Lung (tissue), 12 donors: Measurements from ENCODE around the gene MINDY2. TPM values are rescaled to one million over a fixed set of nuclear protein-coding genes. Genes with fewer than 3 reads are reported as not detected.

ENCODE experiments used
- ATAC-seq: fragments of 200-7000 bp; cut with Tn5 transposase; one replicate; pipeline ENCODE4 v1.9.1; 2020; ENCODE audit warnings: moderate number of reproducible peaks; ENCODE audit not compliant: insufficient read depth, low FRiP score
- DNase-seq, 3 donors: peaks; one replicate each; pipeline ENCODE4 v3.0.0-alpha.2; 2013 to 2017
- H3K27ac ChIP-seq, 2 donors: one replicate each; pipeline ENCODE4 v1.5.1; 2013; ENCODE audit warnings: mild to moderate bottlenecking in 2 of 2, moderate library complexity in 2 of 2, control low read depth in 1 of 2, inconsistent platforms in 1 of 2, low read depth in 1 of 2, low read length in 1 of 2
- H3K27me3 ChIP-seq, 3 donors: one replicate each; pipeline ENCODE4 v1.5.1; 2013; ENCODE audit warnings: low read length in 2 of 3; ENCODE audit not compliant: control insufficient read depth in 3 of 3, insufficient read depth in 3 of 3
- H3K36me3 ChIP-seq, 4 donors: one replicate each; pipeline ENCODE4 v1.5.1; 2013; ENCODE audit warnings: low read length in 4 of 4, mild to moderate bottlenecking in 1 of 4, moderate library complexity in 1 of 4; ENCODE audit not compliant: control insufficient read depth in 4 of 4, insufficient read depth in 4 of 4
- H3K4me1 ChIP-seq, 5 donors: one replicate each; pipeline ENCODE4 v1.5.1; 2013; ENCODE audit warnings: low read length in 5 of 5, mild to moderate bottlenecking in 2 of 5, moderate library complexity in 1 of 5; ENCODE audit not compliant: control insufficient read depth in 5 of 5, insufficient read depth in 5 of 5
- H3K4me3 ChIP-seq: one replicate; pipeline ENCODE4 v1.5.1; 2013; ENCODE audit warnings: mild to moderate bottlenecking, control low read depth, moderate library complexity
- H3K9ac ChIP-seq, 2 donors: one replicate each; pipeline ENCODE4 v1.5.1; 2013; ENCODE audit warnings: low read length in 2 of 2, control low read depth in 1 of 2; ENCODE audit not compliant: insufficient read depth in 1 of 2
- H3K9me3 ChIP-seq, 4 donors: one replicate each; pipeline ENCODE4 v1.5.1; 2013; ENCODE audit warnings: low read length in 3 of 4, mild to moderate bottlenecking in 1 of 4, moderate library complexity in 1 of 4; ENCODE audit not compliant: control insufficient read depth in 4 of 4, insufficient read depth in 3 of 4
- WGBS, 2 donors: extraction: QIAGEN DNeasy Blood & Tissue Kit; methylation state at CpG; one replicate each; pipeline ENCODE4 v1.1.7; 2013; 5-methylcytosine and 5-hydroxymethylcytosine counted together
- polyA plus RNA-seq, 2 donors: library from polyadenylated mRNA; stranded (reverse); fragments of 200-250 nt; gene quantifications; one replicate each; pipeline ENCODE4 v1.2.1, GENCODE V29; 2013
- total RNA-seq, 2 donors: library from RNA; depleted of rRNA in 1 of 2; stranded (reverse); fragments of >200 nt in 1 of 2; gene quantifications; one replicate each; pipeline ENCODE4 v1.2.1, GENCODE V29; 2014 to 2021
- TF ChIP-seq, protein P1 (sequence below): IDR thresholded peaks from 2 replicates; pipeline ENCODE4 v1.5.1; 2012; ENCODE audit warnings: mild to moderate bottlenecking; ENCODE audit errors: control extremely low read depth, extremely low read depth
- donor health status: control.
- donor health status: control.
- donor health status: Bipolar disorder and iron deficiency.
- donor health status: healthy.
- donor health status: DM: yes; HTN: yes; CAD: no.

The MINDY2 gene
- total and polyA plus RNA-seq, 4 donors: 4.1 to 37.9 (median 15.3) TPM

DNA sequence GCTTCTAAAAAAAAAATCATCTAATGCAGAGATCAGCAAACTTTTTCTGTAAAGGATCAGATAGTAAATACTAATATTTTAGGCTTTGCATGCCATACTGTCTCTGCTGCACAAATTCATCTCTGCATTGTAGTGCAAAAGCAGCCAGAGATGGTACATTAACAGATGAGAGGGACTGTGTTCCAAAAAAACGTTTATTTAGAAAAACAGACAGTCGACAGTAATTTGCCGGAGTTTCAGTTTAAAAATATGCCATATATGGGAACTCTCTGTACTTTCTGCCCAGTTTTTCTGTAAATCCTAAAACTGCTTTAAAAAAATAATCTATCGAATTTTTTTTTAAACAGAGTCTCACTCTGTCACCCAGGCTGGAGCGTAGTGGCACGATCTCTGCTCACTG, 14.3 kb downstream of the MINDY2 start:
- Histone ChIP-seq H3K9me3 (no peaks in the 10 kb centered on the region), H3K27ac (no peak overlapping the region), H3K27me3 (no peaks in the 10 kb centered on the region), H3K4me1 (peaks cover 0 to 5% (median 2%) of the 10 kb centered on the region in 5 donors), H3K36me3 (peaks cover 0 to 2% (median 0%) of the 10 kb centered on the region in 4 donors), H3K9ac (no peak overlapping the region), H3K4me3 (no peak overlapping the region)
- TF ChIP-seq, protein P1, sequence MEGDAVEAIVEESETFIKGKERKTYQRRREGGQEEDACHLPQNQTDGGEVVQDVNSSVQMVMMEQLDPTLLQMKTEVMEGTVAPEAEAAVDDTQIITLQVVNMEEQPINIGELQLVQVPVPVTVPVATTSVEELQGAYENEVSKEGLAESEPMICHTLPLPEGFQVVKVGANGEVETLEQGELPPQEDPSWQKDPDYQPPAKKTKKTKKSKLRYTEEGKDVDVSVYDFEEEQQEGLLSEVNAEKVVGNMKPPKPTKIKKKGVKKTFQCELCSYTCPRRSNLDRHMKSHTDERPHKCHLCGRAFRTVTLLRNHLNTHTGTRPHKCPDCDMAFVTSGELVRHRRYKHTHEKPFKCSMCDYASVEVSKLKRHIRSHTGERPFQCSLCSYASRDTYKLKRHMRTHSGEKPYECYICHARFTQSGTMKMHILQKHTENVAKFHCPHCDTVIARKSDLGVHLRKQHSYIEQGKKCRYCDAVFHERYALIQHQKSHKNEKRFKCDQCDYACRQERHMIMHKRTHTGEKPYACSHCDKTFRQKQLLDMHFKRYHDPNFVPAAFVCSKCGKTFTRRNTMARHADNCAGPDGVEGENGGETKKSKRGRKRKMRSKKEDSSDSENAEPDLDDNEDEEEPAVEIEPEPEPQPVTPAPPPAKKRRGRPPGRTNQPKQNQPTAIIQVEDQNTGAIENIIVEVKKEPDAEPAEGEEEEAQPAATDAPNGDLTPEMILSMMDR: no peak
- DNase-seq (peak in 2 of 3 donors; percentile 57 to 64), ATAC-seq (no peak)
- WGBS, 2 donors: 80 to 84% methylated on average over 6 of the region's 6 CpGs

DNA sequence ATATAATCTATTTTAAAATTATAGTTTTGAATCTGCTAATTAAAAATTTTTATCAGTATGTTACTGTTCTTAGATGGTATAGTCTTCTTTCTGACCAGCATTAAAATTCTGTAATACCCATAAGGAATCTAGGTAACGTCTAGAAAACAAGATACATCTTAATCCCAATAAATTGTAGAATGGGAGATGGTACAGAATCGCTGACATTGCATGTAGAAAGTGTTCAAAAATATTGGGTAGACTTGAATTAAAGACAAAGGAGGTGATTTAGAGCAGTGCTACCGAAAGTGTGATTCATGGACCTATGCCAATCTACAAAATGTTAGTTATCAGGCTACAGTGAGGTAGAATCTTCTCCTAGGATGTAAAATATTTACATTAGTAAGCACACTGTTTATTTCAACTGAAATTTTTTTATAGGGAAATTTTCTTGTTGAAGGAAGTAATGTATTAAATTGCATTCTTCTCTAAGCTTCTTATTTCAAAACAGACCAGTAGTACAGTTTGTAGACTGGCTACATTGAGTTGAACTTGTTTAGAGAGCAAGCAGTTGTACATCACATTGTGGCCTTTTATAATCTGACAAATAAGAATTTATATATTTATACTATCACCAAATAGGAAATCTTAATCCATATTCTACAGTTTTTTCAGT, 17.1 kb downstream of the MINDY2 start:
- no peaks in the 10 kb centered on the region for H3K27me3 ChIP-seq
- no peak for DNase-seq
- H3K27ac ChIP-seq: no peak overlapping the region
- H3K9ac ChIP-seq: no peak overlapping the region
- TF ChIP-seq, protein P1: no peak
- no peak overlapping the region for H3K4me3 ChIP-seq
- WGBS, 2 donors: 90 to 95% methylated on average over 3 of the region's 3 CpGs
- peaks cover 0 to 2% (median 0%) of the 10 kb centered on the region in 4 donors for H3K36me3 ChIP-seq
- peaks cover 0 to 7% (median 2%) of the 10 kb centered on the region in 5 donors for H3K4me1 ChIP-seq
- ATAC-seq: no peak
- no peaks in the 10 kb centered on the region for H3K9me3 ChIP-seq

DNA sequence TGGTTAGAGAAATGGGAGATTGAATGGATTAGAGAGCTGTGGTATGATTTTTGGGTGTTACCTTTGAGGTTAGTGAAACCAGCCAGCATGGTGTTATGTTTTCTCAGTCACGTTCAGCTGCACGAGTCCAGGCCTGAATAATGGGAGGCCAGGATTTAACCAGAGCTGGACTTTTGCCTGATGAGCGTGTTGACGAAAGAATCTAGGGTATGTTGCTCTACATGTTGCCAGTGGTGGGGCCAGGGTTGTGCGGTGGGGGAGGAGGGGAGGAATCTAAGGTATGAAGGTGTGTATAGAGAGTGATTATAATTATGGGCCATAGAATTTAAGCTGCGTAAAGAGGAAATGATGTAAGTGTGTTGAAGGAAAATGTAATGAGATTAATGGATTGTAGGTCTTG, 22.8 kb downstream of the MINDY2 start:
- Histone ChIP-seq H3K4me3 (no peak overlapping the region), H3K27me3 (no peaks in the 10 kb centered on the region), H3K36me3 (no peaks in the 10 kb centered on the region), H3K27ac (no peak overlapping the region), H3K4me1 (peaks cover 0 to 29% (median 0%) of the 10 kb centered on the region in 5 donors), H3K9ac (no peak overlapping the region), H3K9me3 (no peaks in the 10 kb centered on the region)
- TF ChIP-seq, protein P1: no peak
- 73 to 87% methylated on average over 6 of the region's 6 CpGs for WGBS, 2 donors
- DNase-seq (peak; percentile 43 to 71 (median 52)), ATAC-seq (peak; percentile 62)
